Spleen (tissue), 11 donors: ENCODE results near the gene MYH15. TPM values are rescaled to one million over a fixed set of nuclear protein-coding genes. Genes with fewer than 3 reads are reported as not detected.
"Not testable (repeated sequence)": the region's sequence is repeated elsewhere in the genome, so short reads cannot be mapped to it uniquely, and the experiment has no call there.

Experiments
- DNase-seq: peaks from one replicate; pipeline ENCODE4 v3.0.0-alpha.2; 2020
- H3K27ac ChIP-seq, 8 donors: fragments of 200-600 bp; sonication (generic) in 7 of 8; 1 replicate in 4 of 8; 2 replicates in 4 of 8; pipeline versions ENCODE4 v1.5.0 to v1.8.0; 2016 to 2021; ENCODE audit warnings: inconsistent platforms in 4 of 8, mild to moderate bottlenecking in 4 of 8, moderate library complexity in 1 of 8
- H3K27me3 ChIP-seq, 7 donors: fragments of 200-600 bp; sonication (generic) in 6 of 7; replicated peaks in 1 of 7; 1 replicate in 4 of 7; 2 replicates in 3 of 7; pipeline versions ENCODE4 v1.5.0 to v1.8.0; 2016 to 2021; ENCODE audit warnings: inconsistent platforms in 3 of 7, mild to moderate bottlenecking in 1 of 7
- H3K36me3 ChIP-seq, 6 donors: fragments of 200-600 bp; sonication (generic) in 5 of 6; 1 replicate in 4 of 6; 2 replicates in 2 of 6; pipeline versions ENCODE4 v1.5.0 to v1.8.0; 2016 to 2021; ENCODE audit warnings: inconsistent platforms in 2 of 6
- H3K4me1 ChIP-seq, 6 donors: fragments of 200-600 bp; sonication (generic) in 5 of 6; 1 replicate in 3 of 6; 2 replicates in 3 of 6; pipeline versions ENCODE4 v1.5.0 to v1.8.0; 2016 to 2021; ENCODE audit warnings: inconsistent platforms in 3 of 6
- H3K4me3 ChIP-seq, 8 donors: fragments of 200-600 bp; sonication (generic) in 7 of 8; 1 replicate in 4 of 8; 2 replicates in 4 of 8; pipeline versions ENCODE4 v1.5.0 to v1.8.0; 2016 to 2021; ENCODE audit warnings: inconsistent platforms in 4 of 8, mild to moderate bottlenecking in 4 of 8, moderate library complexity in 2 of 8
- H3K9me3 ChIP-seq, 8 donors: fragments of 200-600 bp; sonication (generic) in 7 of 8; 1 replicate in 4 of 8; 2 replicates in 4 of 8; pipeline versions ENCODE4 v1.5.0 to v1.8.0; 2016 to 2021; ENCODE audit warnings: inconsistent platforms in 4 of 8
- CTCF ChIP-seq, 11 experiments: fragments of 200-600 bp in 7 of 11; fragments of 450-650 bp in 4 of 11; sonication (generic) in 4 of 11; IDR thresholded peaks in 8 of 11; conservative IDR thresholded peaks in 3 of 11; 1 replicate in 7 of 11; 2 replicates in 4 of 11; pipeline versions ENCODE4 v1.4.0 to v1.8.0; 2016 to 2021; ENCODE audit warnings: antibody characterized with exemption in 11 of 11, inconsistent platforms in 4 of 11, mild to moderate bottlenecking in 1 of 11
- POLR2A ChIP-seq, 3 donors: fragments of 450-650 bp; IDR thresholded peaks; one replicate each; pipeline ENCODE4 v1.5.1; 2017; ENCODE audit warnings: antibody characterized with exemption in 3 of 3, mild to moderate bottlenecking in 1 of 3
- POLR2AphosphoS5 ChIP-seq, 3 donors: sonication (generic); formaldehyde crosslinking; IDR thresholded peaks; one replicate each; pipeline ENCODE4 v1.5.1; 2017; ENCODE audit warnings: antibody characterized with exemption in 3 of 3
- WGBS, 5 donors: extraction: QIAGEN DNeasy Blood & Tissue Kit in 3 of 5; methylation state at CpG; one replicate each; pipeline versions ENCODE4 v1.1.5 to v1.1.7; 2013 to 2018; 5-methylcytosine and 5-hydroxymethylcytosine counted together
- intact Hi-C: fragments of 100-400 bp; cut with DNase I; formaldehyde crosslinking; loops from one replicate; pipeline ENCODE4 v1.15.0; 2023; ENCODE audit warnings: low total_unique reads
- polyA plus RNA-seq, 3 donors: library from polyadenylated mRNA; stranded (reverse); fragments of 200-250 nt; gene quantifications; one replicate each; pipeline ENCODE4 v1.2.1, GENCODE V29; 2013
- total RNA-seq, 7 donors: library from RNA; depleted of rRNA in 3 of 7; stranded (reverse); fragments of >200 nt in 3 of 7; fragmentation: NEBNext Ultra II Directional in 4 of 7; extraction: Animal tissue kit (Norgen Biotek cat#: 25700) in 4 of 7; gene quantifications; one replicate each; pipeline versions ENCODE4 v1.1.0 to v1.2.1, GENCODE V29; 2016 to 2021
- donor health status: healthy with polysubstance abuse.
- donor health status: DM: no; HTN: no; CAD: no; lungs with moderate emphysema.
- donor health status: DM: no; HTN: no; CAD: no.
- donor health status: Bipolar disorder and iron deficiency.
- donor health status: healthy.
- donor health status: DM: no; HTN: no; CAD: no.
- donor health status: DM: yes; HTN: yes; CAD: no.

Gene MYH15
- total and polyA plus RNA-seq, 10 donors, result 0.02 to 3.0 (median 0.18) TPM

- TF ChIP-seq CTCF (IDR thresholded peaks at IDR 0.05 in 8 of 11, conservative IDR thresholded peaks at IDR 0.05 in 3 of 11) (no peak), POLR2A (IDR thresholded peaks at IDR 0.05) (no peak), POLR2AphosphoS5 (IDR thresholded peaks at IDR 0.05) (no peak)
- no peaks in the 10 kb centered on the region for H3K27me3 ChIP-seq
- H3K4me1 ChIP-seq, result no peaks in the 10 kb centered on the region
- intact Hi-C loops, result no loop called here
- no peaks in the 10 kb centered on the region for H3K36me3 ChIP-seq
- no peak overlapping the region for H3K4me3 ChIP-seq
- no peak for DNase-seq
- peaks cover 0 to 2% (median 0%) of the 10 kb centered on the region in 8 donors for H3K9me3 ChIP-seq
- WGBS, 5 donors, result 86 to 96% (median 89%) methylated on average over 7 of the region's 7 CpGs
- no peak overlapping the region for H3K27ac ChIP-seq
Observed at GRCh38 chr3:108380128-108380795, 130.1 kb downstream of the MYH15 start.

- 71 to 89% (median 84%) methylated on average over 2 of the region's 2 CpGs for WGBS, 5 donors
- H3K36me3 ChIP-seq, intact Hi-C loops, H3K27ac ChIP-seq, DNase-seq, H3K4me1 ChIP-seq, H3K27me3 ChIP-seq, H3K9me3 ChIP-seq, H3K4me3 ChIP-seq: not testable (repeated sequence)
Observed at GRCh38 chr3:108378952-108379342, 131.4 kb downstream of the MYH15 start.

- DNase-seq, result no peak
- H3K9me3 ChIP-seq, result peaks cover 0 to 2% (median 0%) of the 10 kb centered on the region in 8 donors
- no peaks in the 10 kb centered on the region for H3K27me3 ChIP-seq
- 79 to 91% (median 90%) methylated on average over 4 of the region's 4 CpGs for WGBS, 5 donors
- no peak overlapping the region for H3K4me3 ChIP-seq
- no peaks in the 10 kb centered on the region for H3K36me3 ChIP-seq
- H3K27ac ChIP-seq, result no peak overlapping the region
- no peaks in the 10 kb centered on the region for H3K4me1 ChIP-seq
- intact Hi-C loops, result no loop called here
- TF ChIP-seq CTCF (IDR thresholded peaks at IDR 0.05 in 8 of 11, conservative IDR thresholded peaks at IDR 0.05 in 3 of 11) (no peak), POLR2A (IDR thresholded peaks at IDR 0.05) (no peak), POLR2AphosphoS5 (IDR thresholded peaks at IDR 0.05) (no peak)
Observed at GRCh38 chr3:108378153-108378951, 132.0 kb downstream of the MYH15 start.

DNA sequence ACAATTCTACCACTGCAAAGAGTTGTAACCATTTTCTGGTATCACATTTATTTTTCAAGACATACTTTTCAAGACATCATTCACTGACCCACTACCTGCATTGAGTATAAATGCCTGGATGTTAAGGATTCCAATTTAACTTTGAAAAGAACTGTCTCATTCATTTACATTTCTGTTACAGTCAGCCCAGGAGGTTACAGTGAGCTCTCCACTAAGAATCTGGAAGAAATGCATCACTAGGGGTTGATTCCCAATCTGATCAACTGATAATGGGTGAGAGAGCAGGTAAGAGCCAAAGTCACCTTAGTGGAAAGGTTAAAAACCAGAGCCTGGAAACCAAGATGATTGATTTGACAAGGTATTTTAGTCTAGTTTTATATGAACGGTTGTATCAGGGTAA is 133.0 kb downstream of the MYH15 start:
- no peak for DNase-seq
- intact Hi-C loops, result no loop called here
- Histone ChIP-seq H3K27ac (no peak overlapping the region), H3K36me3 (no peaks in the 10 kb centered on the region), H3K9me3 (peaks cover 0 to 2% (median 0%) of the 10 kb centered on the region in 8 donors), H3K4me1 (no peaks in the 10 kb centered on the region), H3K27me3 (no peaks in the 10 kb centered on the region), H3K4me3 (no peak overlapping the region)
- 76 to 94% (median 93%) methylated on average over 1 of the region's 1 CpG for WGBS, 5 donors
- TF ChIP-seq POLR2A (IDR thresholded peaks at IDR 0.05), result no peak
- no peak for TF ChIP-seq POLR2AphosphoS5 (IDR thresholded peaks at IDR 0.05)
- TF ChIP-seq CTCF (IDR thresholded peaks at IDR 0.05 in 8 of 11, conservative IDR thresholded peaks at IDR 0.05 in 3 of 11), result no peak
